SK-N-SH (cell line): Measurements from ENCODE around the gene ADCYAP1R1. TPM values are rescaled to one million over a fixed set of nuclear protein-coding genes. Genes with fewer than 3 reads are reported as not detected.

Experiments used
- CTCF ChIA-PET: fragments of 300-600, 350-600 bp; formaldehyde crosslinking; extraction: SDS; loops from one replicate; lab custom pipeline; 2021; lab: Yijun Ruan, JAX
- POLR2A ChIA-PET: fragments of 350-600 bp; sonication (Branson Sonifier 250); formaldehyde crosslinking; extraction: SDS; loops from one replicate; lab custom pipeline; 2020; ENCODE audit warnings: antibody characterized with exemption, inconsistent platforms; lab: Yijun Ruan, JAX
- DNase-seq: peaks from one replicate; pipeline ENCODE4 v3.0.0; 2012
- H2AFZ ChIP-seq: fragments of 200-600 bp; sonication (generic); 2 replicates; pipeline ENCODE4 v1.8.1; 2016; ENCODE audit warnings: antibody characterized with exemption, mild to moderate bottlenecking, low read depth
- H3F3A ChIP-seq: fragments of 200-600 bp; sonication (generic); replicated peaks from 2 replicates; pipeline ENCODE3; 2016; ENCODE audit warnings: antibody characterized with exemption, mild to moderate bottlenecking; ENCODE audit not compliant: insufficient read depth
- H3K27ac ChIP-seq, 2 experiments: fragments of 200-500 bp in 1 of 2; fragments of 200-600 bp in 1 of 2; sonication (Bioruptor generic) in 1 of 2; sonication (generic), shearing (Covaris generic) in 1 of 2; 2 replicates each; pipeline versions ENCODE4 v1.5.1 to v1.6.1; 2014 to 2016; ENCODE audit warnings: low read depth in 2 of 2, inconsistent platforms in 1 of 2, low read length in 1 of 2, mild to moderate bottlenecking in 1 of 2, mixed read lengths in 1 of 2
- H3K27me3 ChIP-seq: fragments of 200-600 bp; sonication (generic), shearing (Covaris generic); 2 replicates; pipeline ENCODE4 v1.6.1; 2016; ENCODE audit warnings: mixed run types; ENCODE audit not compliant: insufficient read depth
- H3K36me3 ChIP-seq, 2 experiments: fragments of 200-500 bp in 1 of 2; fragments of 200-600 bp in 1 of 2; sonication (Bioruptor generic) in 1 of 2; sonication (generic) in 1 of 2; replicated peaks in 1 of 2; 2 replicates each; pipeline versions ENCODE3 to v1.5.1; 2014 to 2016; ENCODE audit warnings: low read length in 1 of 2, mild to moderate bottlenecking in 1 of 2; ENCODE audit not compliant: insufficient read depth in 2 of 2, control insufficient read depth in 1 of 2
- H3K4me1 ChIP-seq, 2 experiments: fragments of 200-500 bp in 1 of 2; fragments of 200-600 bp in 1 of 2; sonication (Bioruptor generic) in 1 of 2; sonication (generic), shearing (Covaris generic) in 1 of 2; 2 replicates each; pipeline versions ENCODE4 v1.5.1 to v1.6.1; 2014 to 2016; ENCODE audit warnings: low read depth in 1 of 2, low read length in 1 of 2, mixed run types in 1 of 2; ENCODE audit not compliant: insufficient read depth in 2 of 2, control insufficient read depth in 1 of 2
- H3K4me2 ChIP-seq: fragments of 200-600 bp; sonication (generic), shearing (Covaris generic); 2 replicates; pipeline ENCODE4 v1.6.1; 2017; ENCODE audit warnings: mixed run types
- H3K4me3 ChIP-seq, 2 experiments: fragments of 200-500 bp in 1 of 2; fragments of 200-600 bp in 1 of 2; sonication (Bioruptor generic) in 1 of 2; sonication (generic), shearing (Covaris generic) in 1 of 2; 2 replicates each; pipeline versions ENCODE4 v1.5.1 to v1.8.1; 2014 to 2016; ENCODE audit warnings: low read depth in 2 of 2, inconsistent platforms in 1 of 2, low read length in 1 of 2, mild to moderate bottlenecking in 1 of 2, mixed read lengths in 1 of 2, moderate library complexity in 1 of 2
- H3K79me2 ChIP-seq: fragments of 200-600 bp; sonication (generic); 2 replicates; pipeline ENCODE4 v1.8.1; 2017; ENCODE audit warnings: mild to moderate bottlenecking; ENCODE audit not compliant: insufficient read depth
- H3K9ac ChIP-seq: fragments of 200-600 bp; sonication (generic); 2 replicates; pipeline ENCODE4 v1.6.1; 2017; ENCODE audit warnings: mixed run types
- H3K9me2 ChIP-seq: fragments of 200-600 bp; sonication (generic); 2 replicates; pipeline ENCODE4 v1.6.1; 2017; ENCODE audit warnings: mixed run types
- H3K9me3 ChIP-seq: fragments of 200-600 bp; sonication (generic); 2 replicates; pipeline ENCODE4 v1.6.1; 2017; ENCODE audit warnings: mixed run types, mild to moderate bottlenecking, moderate library complexity
- H4K20me1 ChIP-seq: fragments of 200-600 bp; sonication (generic); 2 replicates; pipeline ENCODE4 v1.6.1; 2017; ENCODE audit warnings: mild to moderate bottlenecking, mixed run types; ENCODE audit not compliant: insufficient read depth
- ELF1 ChIP-seq: IDR thresholded peaks from 2 replicates; pipeline ENCODE4 v1.4.0; 2012
- FOSL2 ChIP-seq: IDR thresholded peaks from 2 replicates; pipeline ENCODE4 v1.4.0; 2012; ENCODE audit warnings: low read depth, mild to moderate bottlenecking, moderate library complexity, borderline replicate concordance
- FOXM1 ChIP-seq: IDR thresholded peaks from 2 replicates; pipeline ENCODE4 v1.4.0; 2012; ENCODE audit warnings: low read depth, mild to moderate bottlenecking
- JUND ChIP-seq: IDR thresholded peaks from 2 replicates; pipeline ENCODE4 v1.4.0; 2012
- MEF2A ChIP-seq: IDR thresholded peaks from 2 replicates; pipeline ENCODE4 v1.4.0; 2012; ENCODE audit warnings: low read depth, borderline replicate concordance
- RAD21 ChIP-seq: IDR thresholded peaks from 2 replicates; pipeline ENCODE4 v1.6.1; 2012; ENCODE audit warnings: mild to moderate bottlenecking, low read length
- SIN3A ChIP-seq: IDR thresholded peaks from 2 replicates; pipeline ENCODE4 v1.6.1; 2012; ENCODE audit warnings: low read depth, mild to moderate bottlenecking, low read length, moderate library complexity, borderline replicate concordance
- TAF1 ChIP-seq: IDR thresholded peaks from 2 replicates; pipeline ENCODE4 v1.6.1; 2012; ENCODE audit warnings: low read depth, mild to moderate bottlenecking, low read length, moderate library complexity, borderline replicate concordance
- TCF12 ChIP-seq: IDR thresholded peaks from 2 replicates; pipeline ENCODE4 v1.4.0; 2012
- WGBS: methylation state at CpG from one replicate; pipeline ENCODE4 v1.1.6; 2017; ENCODE audit warnings: low lambda C conversion rate; 5-methylcytosine and 5-hydroxymethylcytosine counted together
- polyA plus RNA-seq, 3 experiments: library from polyadenylated mRNA; depleted of rRNA; stranded (reverse); fragments of >200 nt; gene quantifications; 2 replicates each; pipeline ENCODE4 v1.2.3, GENCODE V29; 2012
- TF ChIP-seq, protein P1 (sequence below): IDR thresholded peaks from 2 replicates; pipeline ENCODE4 v1.4.0; 2012; ENCODE audit warnings: low read depth, borderline replicate concordance
- TF ChIP-seq, protein P2 (sequence below): fragments of 150-350 bp; IDR thresholded peaks from 2 replicates; pipeline ENCODE4 v1.6.1; 2017; ENCODE audit warnings: antibody characterized with exemption, low read length, low read depth, borderline replicate concordance
- TF ChIP-seq, protein P3 (sequence below): IDR thresholded peaks from 2 replicates; pipeline ENCODE4 v1.6.1; 2012; ENCODE audit warnings: mild to moderate bottlenecking, low read depth, low read length, moderate library complexity

Gene ADCYAP1R1
- polyA plus RNA-seq, 1 of the 3 experiments (the other 2 are of a cell fraction): 0.08 TPM

DNA sequence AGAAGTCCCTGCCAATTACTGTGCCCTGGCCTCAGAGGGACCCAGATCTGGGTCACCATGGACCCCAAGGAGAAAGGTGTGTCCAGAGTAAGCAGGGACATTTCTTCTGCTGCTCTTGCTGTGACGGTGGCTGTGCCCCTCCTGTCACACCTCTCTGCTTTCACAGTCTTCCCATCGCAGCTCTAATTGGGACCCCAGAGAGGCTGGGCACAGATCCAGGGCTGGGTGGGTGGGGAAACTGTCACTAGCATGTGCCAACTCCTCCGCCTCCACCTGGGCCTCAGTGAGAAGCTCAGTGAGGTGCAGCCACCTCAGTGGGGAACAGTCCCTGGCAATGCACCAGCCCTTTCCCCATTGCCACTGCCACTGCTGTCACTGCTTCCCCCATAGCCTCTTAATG lies 37.3 kb upstream of the ADCYAP1R1 start:
- ChIA-PET CTCF (interaction anchor here (1.4 to 3.3 kb wide), 3 partner anchors 10 to 108 kb away, joined by 5 to 23 read pairs (median 8); no protein-coding TSS in a partner anchor), POLR2A (no interaction called here)
- Histone ChIP-seq H3K27me3 (peaks cover 10% of the 10 kb centered on the region; the same call in 1 of the 2 replicates), H3K4me2 (no peak overlapping the region), H3K4me1 (no peaks in the 10 kb centered on the region; a peak in 1 of 4 replicates), H3K27ac (no peak overlapping the region), H3F3A (no peaks in the 10 kb centered on the region), H2AFZ (no peak overlapping the region), H3K9me3 (no peaks in the 10 kb centered on the region), H3K79me2 (no peaks in the 10 kb centered on the region), H4K20me1 (no peaks in the 10 kb centered on the region), H3K36me3 (no peaks in the 10 kb centered on the region), H3K9ac (no peak overlapping the region), H3K4me3 (no peak overlapping the region), H3K9me2 (no peaks in the 10 kb centered on the region)
- WGBS: 39% methylated on average over 3 of the region's 3 CpGs
- no peak for DNase-seq
- TF ChIP-seq FOXM1 (no peak), TAF1 (no peak), RAD21 (no peak)

DNA sequence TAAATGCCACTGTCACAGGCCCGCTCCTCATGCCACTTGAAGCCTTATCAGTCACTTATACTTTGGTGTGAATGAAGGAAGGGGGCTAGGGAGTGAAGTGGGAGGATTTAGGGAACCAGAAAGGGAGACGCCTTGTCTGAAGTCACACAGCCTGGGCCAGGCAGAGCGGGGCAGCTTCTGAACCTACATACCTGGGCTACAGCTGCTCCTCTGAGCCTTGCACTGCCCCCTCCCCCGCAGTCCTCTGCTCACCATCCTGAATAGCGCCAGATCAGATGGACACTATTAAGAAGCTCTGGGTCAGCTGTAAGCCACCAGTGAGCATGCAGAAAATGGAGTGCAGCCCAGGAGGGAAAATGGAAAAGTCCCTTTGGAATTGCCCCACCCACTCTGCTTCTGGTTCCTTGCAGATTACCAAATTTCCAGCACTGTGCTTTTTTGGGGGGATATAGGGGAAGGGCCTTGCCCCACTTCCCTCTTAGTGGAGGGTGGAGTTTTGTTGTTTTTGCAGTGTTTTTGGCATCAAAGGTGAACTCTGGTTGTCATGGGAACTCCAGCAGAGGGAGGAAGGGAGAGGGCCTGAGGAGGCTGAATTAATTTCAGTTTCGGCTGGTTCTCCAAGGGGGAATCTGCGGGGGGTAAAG lies 35.0 kb upstream of the ADCYAP1R1 start:
- H3K9me2 ChIP-seq: no peaks in the 10 kb centered on the region
- no peaks in the 10 kb centered on the region; a peak in 1 of 4 replicates for H3K4me1 ChIP-seq
- H3K4me3 ChIP-seq: no peak overlapping the region
- no peak overlapping the region for H2AFZ ChIP-seq
- no peak overlapping the region for H3K27ac ChIP-seq
- H3K36me3 ChIP-seq: no peaks in the 10 kb centered on the region
- peaks cover 7% of the 10 kb centered on the region; the same call in 1 of the 2 replicates for H3K27me3 ChIP-seq
- 40% methylated on average over 7 of the region's 7 CpGs for WGBS
- no peaks in the 10 kb centered on the region for H3K9me3 ChIP-seq
- no peak overlapping the region for H3K4me2 ChIP-seq
- H4K20me1 ChIP-seq: no peaks in the 10 kb centered on the region
- H3F3A ChIP-seq: no peaks in the 10 kb centered on the region
- H3K79me2 ChIP-seq: no peaks in the 10 kb centered on the region
- ChIA-PET POLR2A (interaction anchor here (0.7 kb wide), 1 partner anchor 157 kb away, joined by 3 read pairs; no protein-coding TSS in a partner anchor), CTCF (interaction anchor here (1.0 to 6.6 kb wide), 6 partner anchors 10 to 117 kb away, joined by 3 to 44 read pairs (median 6); no protein-coding TSS in a partner anchor)
- H3K9ac ChIP-seq: no peak overlapping the region
- TF ChIP-seq, protein P1, sequence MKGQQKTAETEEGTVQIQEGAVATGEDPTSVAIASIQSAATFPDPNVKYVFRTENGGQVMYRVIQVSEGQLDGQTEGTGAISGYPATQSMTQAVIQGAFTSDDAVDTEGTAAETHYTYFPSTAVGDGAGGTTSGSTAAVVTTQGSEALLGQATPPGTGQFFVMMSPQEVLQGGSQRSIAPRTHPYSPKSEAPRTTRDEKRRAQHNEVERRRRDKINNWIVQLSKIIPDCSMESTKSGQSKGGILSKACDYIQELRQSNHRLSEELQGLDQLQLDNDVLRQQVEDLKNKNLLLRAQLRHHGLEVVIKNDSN: no peak
- no peak for TF ChIP-seq FOXM1
- TF ChIP-seq ELF1: no peak
- no peak for DNase-seq

DNA sequence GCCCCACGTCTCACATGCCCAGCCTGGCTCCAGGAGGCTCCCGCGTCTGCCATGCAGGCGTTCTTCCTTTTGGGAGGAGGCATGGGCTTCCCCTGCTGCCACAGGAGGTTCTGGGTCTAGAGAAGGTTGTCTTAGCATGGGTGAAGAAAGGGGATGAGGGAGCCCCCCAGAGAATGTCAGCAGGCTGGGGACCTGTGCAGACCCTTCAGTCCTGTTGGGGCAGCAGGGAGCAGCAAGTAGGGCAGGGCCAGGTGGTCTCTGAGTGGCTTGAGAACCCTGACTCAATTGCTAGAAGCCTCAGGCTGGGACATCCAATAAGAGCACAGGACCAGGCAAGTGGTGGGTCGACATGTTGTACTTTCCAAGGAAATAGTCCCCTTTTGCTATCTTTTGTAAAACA lies 34.4 kb upstream of the ADCYAP1R1 start:
- DNase-seq: no peak
- no peak overlapping the region for H2AFZ ChIP-seq
- no peak overlapping the region for H3K9ac ChIP-seq
- H3K9me2 ChIP-seq: no peaks in the 10 kb centered on the region
- TF ChIP-seq SIN3A (no peak), FOSL2 (no peak), JUND (no peak), FOXM1 (no peak), MEF2A (no peak), TCF12 (no peak), ELF1 (no peak)
- TF ChIP-seq, protein P2, sequence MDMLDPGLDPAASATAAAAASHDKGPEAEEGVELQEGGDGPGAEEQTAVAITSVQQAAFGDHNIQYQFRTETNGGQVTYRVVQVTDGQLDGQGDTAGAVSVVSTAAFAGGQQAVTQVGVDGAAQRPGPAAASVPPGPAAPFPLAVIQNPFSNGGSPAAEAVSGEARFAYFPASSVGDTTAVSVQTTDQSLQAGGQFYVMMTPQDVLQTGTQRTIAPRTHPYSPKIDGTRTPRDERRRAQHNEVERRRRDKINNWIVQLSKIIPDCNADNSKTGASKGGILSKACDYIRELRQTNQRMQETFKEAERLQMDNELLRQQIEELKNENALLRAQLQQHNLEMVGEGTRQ: no peak
- TF ChIP-seq, protein P3, sequence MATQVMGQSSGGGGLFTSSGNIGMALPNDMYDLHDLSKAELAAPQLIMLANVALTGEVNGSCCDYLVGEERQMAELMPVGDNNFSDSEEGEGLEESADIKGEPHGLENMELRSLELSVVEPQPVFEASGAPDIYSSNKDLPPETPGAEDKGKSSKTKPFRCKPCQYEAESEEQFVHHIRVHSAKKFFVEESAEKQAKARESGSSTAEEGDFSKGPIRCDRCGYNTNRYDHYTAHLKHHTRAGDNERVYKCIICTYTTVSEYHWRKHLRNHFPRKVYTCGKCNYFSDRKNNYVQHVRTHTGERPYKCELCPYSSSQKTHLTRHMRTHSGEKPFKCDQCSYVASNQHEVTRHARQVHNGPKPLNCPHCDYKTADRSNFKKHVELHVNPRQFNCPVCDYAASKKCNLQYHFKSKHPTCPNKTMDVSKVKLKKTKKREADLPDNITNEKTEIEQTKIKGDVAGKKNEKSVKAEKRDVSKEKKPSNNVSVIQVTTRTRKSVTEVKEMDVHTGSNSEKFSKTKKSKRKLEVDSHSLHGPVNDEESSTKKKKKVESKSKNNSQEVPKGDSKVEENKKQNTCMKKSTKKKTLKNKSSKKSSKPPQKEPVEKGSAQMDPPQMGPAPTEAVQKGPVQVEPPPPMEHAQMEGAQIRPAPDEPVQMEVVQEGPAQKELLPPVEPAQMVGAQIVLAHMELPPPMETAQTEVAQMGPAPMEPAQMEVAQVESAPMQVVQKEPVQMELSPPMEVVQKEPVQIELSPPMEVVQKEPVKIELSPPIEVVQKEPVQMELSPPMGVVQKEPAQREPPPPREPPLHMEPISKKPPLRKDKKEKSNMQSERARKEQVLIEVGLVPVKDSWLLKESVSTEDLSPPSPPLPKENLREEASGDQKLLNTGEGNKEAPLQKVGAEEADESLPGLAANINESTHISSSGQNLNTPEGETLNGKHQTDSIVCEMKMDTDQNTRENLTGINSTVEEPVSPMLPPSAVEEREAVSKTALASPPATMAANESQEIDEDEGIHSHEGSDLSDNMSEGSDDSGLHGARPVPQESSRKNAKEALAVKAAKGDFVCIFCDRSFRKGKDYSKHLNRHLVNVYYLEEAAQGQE: no peak
- POLR2A ChIA-PET: no interaction called here
- no peaks in the 10 kb centered on the region for H3K79me2 ChIP-seq
- H3K36me3 ChIP-seq: no peaks in the 10 kb centered on the region
- WGBS: 50% methylated on average over 5 of the region's 5 CpGs
- H4K20me1 ChIP-seq: no peaks in the 10 kb centered on the region
- no peaks in the 10 kb centered on the region; a peak in 1 of 4 replicates for H3K4me1 ChIP-seq
- H3K4me2 ChIP-seq: no peak overlapping the region
- H3K27ac ChIP-seq: no peak overlapping the region
- CTCF ChIA-PET: interaction anchor here (0.8 to 6.6 kb wide), 4 partner anchors 27 to 117 kb away, joined by 3 to 44 read pairs (median 5); no protein-coding TSS in a partner anchor
- no peak overlapping the region for H3K4me3 ChIP-seq
- no peaks in the 10 kb centered on the region for H3K9me3 ChIP-seq
- H3K27me3 ChIP-seq: peaks cover 7% of the 10 kb centered on the region; the same call in 1 of the 2 replicates
- H3F3A ChIP-seq: no peaks in the 10 kb centered on the region
